ENCODE measurements around the gene EHF. TPM values are rescaled to one million over a fixed set of nuclear protein-coding genes. Genes with fewer than 3 reads are reported as not detected.
A peak's percentile ranks its signal among the peaks of the same experiment; 100 is the strongest.

EHF gene
- total and polyA plus RNA-seq, 9 of the 15 experiments (the other 6 are each of a cell fraction or from before 2014, with no cell fraction given): 0.04 to 0.54 (median 0.37) TPM

- peaks cover 0 to 45% of the 10 kb centered on the region in 2 experiments; a peak in 3 of 5 replicates for H3K4me1 ChIP-seq (replicated peaks in 1 of 2; ENCODE audit: control insufficient read depth in 2 of 2, insufficient read depth in 2 of 2, low read length in 2 of 2)
- H3K4me2 ChIP-seq (ENCODE audit: insufficient read depth, low read length): peak overlapping the region; percentile 19; the same call in 1 of the 2 replicates
- TF ChIP-seq ZBTB49 (CRISPR knock-in tag; IDR thresholded peaks at IDR 0.05; ENCODE audit: borderline replicate concordance) (no peak), ZC3H8 (IDR thresholded peaks at IDR 0.05) (no peak), POLR3G (IDR thresholded peaks at IDR 0.05; ENCODE audit: extremely low read depth, insufficient read length, insufficient replicate concordance) (no peak), TAL1 (IDR thresholded peaks at IDR 0.05) (peak; percentile 56), SMARCE1 (IDR thresholded peaks at IDR 0.05) (peak; percentile 83), RFX7 (CRISPR knock-in tag; IDR thresholded peaks at IDR 0.05) (no peak), CXXC5 (CRISPR knock-in tag; IDR thresholded peaks at IDR 0.05) (peak; percentile 79), TRIM25 (IDR thresholded peaks at IDR 0.05; ENCODE audit: borderline replicate concordance) (no peak), IRF2 (CRISPR knock-in tag; IDR thresholded peaks at IDR 0.05) (no peak), TCF7 (IDR thresholded peaks at IDR 0.05; ENCODE audit: borderline replicate concordance) (no peak)
- TF ChIP-seq, protein P1, sequence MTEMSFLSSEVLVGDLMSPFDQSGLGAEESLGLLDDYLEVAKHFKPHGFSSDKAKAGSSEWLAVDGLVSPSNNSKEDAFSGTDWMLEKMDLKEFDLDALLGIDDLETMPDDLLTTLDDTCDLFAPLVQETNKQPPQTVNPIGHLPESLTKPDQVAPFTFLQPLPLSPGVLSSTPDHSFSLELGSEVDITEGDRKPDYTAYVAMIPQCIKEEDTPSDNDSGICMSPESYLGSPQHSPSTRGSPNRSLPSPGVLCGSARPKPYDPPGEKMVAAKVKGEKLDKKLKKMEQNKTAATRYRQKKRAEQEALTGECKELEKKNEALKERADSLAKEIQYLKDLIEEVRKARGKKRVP (CRISPR knock-in tag; IDR thresholded peaks at IDR 0.05): no peak
- TF ChIP-seq, protein P2, sequence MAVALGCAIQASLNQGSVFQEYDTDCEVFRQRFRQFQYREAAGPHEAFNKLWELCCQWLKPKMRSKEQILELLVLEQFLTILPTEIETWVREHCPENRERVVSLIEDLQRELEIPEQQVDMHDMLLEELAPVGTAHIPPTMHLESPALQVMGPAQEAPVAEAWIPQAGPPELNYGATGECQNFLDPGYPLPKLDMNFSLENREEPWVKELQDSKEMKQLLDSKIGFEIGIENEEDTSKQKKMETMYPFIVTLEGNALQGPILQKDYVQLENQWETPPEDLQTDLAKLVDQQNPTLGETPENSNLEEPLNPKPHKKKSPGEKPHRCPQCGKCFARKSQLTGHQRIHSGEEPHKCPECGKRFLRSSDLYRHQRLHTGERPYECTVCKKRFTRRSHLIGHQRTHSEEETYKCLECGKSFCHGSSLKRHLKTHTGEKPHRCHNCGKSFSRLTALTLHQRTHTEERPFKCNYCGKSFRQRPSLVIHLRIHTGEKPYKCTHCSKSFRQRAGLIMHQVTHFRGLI (CRISPR knock-in tag; IDR thresholded peaks at IDR 0.05): no peak
- TF ChIP-seq, protein P3, sequence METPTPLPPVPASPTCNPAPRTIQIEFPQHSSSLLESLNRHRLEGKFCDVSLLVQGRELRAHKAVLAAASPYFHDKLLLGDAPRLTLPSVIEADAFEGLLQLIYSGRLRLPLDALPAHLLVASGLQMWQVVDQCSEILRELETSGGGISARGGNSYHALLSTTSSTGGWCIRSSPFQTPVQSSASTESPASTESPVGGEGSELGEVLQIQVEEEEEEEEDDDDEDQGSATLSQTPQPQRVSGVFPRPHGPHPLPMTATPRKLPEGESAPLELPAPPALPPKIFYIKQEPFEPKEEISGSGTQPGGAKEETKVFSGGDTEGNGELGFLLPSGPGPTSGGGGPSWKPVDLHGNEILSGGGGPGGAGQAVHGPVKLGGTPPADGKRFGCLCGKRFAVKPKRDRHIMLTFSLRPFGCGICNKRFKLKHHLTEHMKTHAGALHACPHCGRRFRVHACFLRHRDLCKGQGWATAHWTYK (CRISPR knock-in tag; IDR thresholded peaks at IDR 0.05): no peak
Measured at GRCh38 chr11:34652191-34652973, 31.5 kb downstream of the EHF start.

More at GRCh38 chr11:34652191-34652973, 31.5 kb downstream of the EHF start:
- H3K9me3 ChIP-seq (replicated peaks; ENCODE audit: control insufficient read depth, insufficient read depth, low read depth, low read length): no peaks in the 10 kb centered on the region
- intact Hi-C loops (cut with micrococcal nuclease) (loop anchor here (5.0 kb wide), 1 partner anchor 35 kb away; no protein-coding TSS in a partner anchor), in situ Hi-C loops (cut with MboI) (loop anchor here (5.0 kb wide), 1 partner anchor 40 kb away; no protein-coding TSS in a partner anchor)
- ATAC-seq: peak; percentile 73
- FAIRE-seq: peak; percentile 68
- H3K79me2 ChIP-seq (ENCODE audit: control insufficient read depth, insufficient read depth, low read length): no peaks in the 10 kb centered on the region
- peak overlapping the region; percentile 34; the same call in 2 of the 3 replicates for H3K27ac ChIP-seq (ENCODE audit: extremely low read depth, low read depth, low read length)
- WGBS (ENCODE audit: insufficient coverage, low coverage, missing lambda C conversion rate): 19% methylated on average over 6 of the region's 6 CpGs
- H3K27me3 ChIP-seq (ENCODE audit: control insufficient read depth in 2 of 2, insufficient read depth in 2 of 2, low read length in 2 of 2): no peaks in the 10 kb centered on the region
- no peaks in the 10 kb centered on the region for H4K20me1 ChIP-seq (replicated peaks; ENCODE audit: control insufficient read depth, insufficient read depth, low read length)
- ChIA-PET POLR2A (interaction anchor here (0.6 to 3.0 kb wide), 2 partner anchors 10 to 120 kb away, joined by 3 to 17 read pairs; no protein-coding TSS in a partner anchor), CTCF (ENCODE audit: low intra/inter-chr PET ratio) (interaction anchor here (0.7 kb wide), 1 partner anchor 80 kb away, joined by 3 read pairs; no protein-coding TSS in a partner anchor)
- H2AFZ ChIP-seq (ENCODE audit: low read depth, low read length): 0 out of 2 replicates have a peak overlapping the region, but pooled peaks have one; percentile 5
- BruUV-seq (replicated peaks): no TSS peak
- H3K9me1 ChIP-seq (ENCODE audit: control insufficient read depth, insufficient read depth, low read length): no peaks in the 10 kb centered on the region
- H3K9ac ChIP-seq (ENCODE audit: insufficient read depth in 1 of 2, low read depth in 2 of 2, low read length in 2 of 2): no peak overlapping the region
- peak; percentile 48 to 67 (median 51) for DNase-seq (ENCODE audit: extremely low read depth in 1 of 4, low spot score in 3 of 4)
- no peaks in the 10 kb centered on the region for H3K36me3 ChIP-seq (ENCODE audit: control insufficient read depth, insufficient read depth, low read length)
- H3K4me3 ChIP-seq: no peak overlapping the region

Data from K562 (cell line).